IMR-90 (cell line): ENCODE measurements around the gene FKBP7. TPM values are rescaled to one million over a fixed set of nuclear protein-coding genes. Genes with fewer than 3 reads are reported as not detected.

Experiments
- CHD1 ChIP-seq: IDR thresholded peaks from 2 replicates; pipeline ENCODE4 v1.6.1; 2012; ENCODE audit warnings: low read depth, low read length, improper control_type of control experiment
- RFX5 ChIP-seq: IDR thresholded peaks from 2 replicates; pipeline ENCODE4 v1.8.0; 2012; ENCODE audit warnings: low read depth, mild to moderate bottlenecking, low read length, moderate library complexity
- polyA plus RNA-seq, 3 experiments: library from polyadenylated mRNA; depleted of rRNA; stranded (reverse); fragments of >200 nt; gene quantifications; 2 replicates each; pipeline ENCODE4 v1.2.3, GENCODE V29; 2012; ENCODE audit warnings: low replicate concordance in 1 of 3
- total RNA-seq: library from RNA; depleted of rRNA; stranded (reverse); fragments of >200 nt; gene quantifications from 2 replicates; pipeline ENCODE4 v1.2.3, GENCODE V29; 2012
- TF ChIP-seq, protein P1 (sequence below): fragments of 150-350 bp; IDR thresholded peaks from 2 replicates; pipeline ENCODE4 v1.6.1; 2017; ENCODE audit warnings: mild to moderate bottlenecking, antibody characterized with exemption, low read length, low read depth

Gene FKBP7
- total and polyA plus RNA-seq, 2 of the 4 experiments (the other 2 are of a cell fraction): 32.6 to 51.0 TPM

- TF ChIP-seq, protein P1, sequence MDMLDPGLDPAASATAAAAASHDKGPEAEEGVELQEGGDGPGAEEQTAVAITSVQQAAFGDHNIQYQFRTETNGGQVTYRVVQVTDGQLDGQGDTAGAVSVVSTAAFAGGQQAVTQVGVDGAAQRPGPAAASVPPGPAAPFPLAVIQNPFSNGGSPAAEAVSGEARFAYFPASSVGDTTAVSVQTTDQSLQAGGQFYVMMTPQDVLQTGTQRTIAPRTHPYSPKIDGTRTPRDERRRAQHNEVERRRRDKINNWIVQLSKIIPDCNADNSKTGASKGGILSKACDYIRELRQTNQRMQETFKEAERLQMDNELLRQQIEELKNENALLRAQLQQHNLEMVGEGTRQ: no peak
- no peak for TF ChIP-seq RFX5
- 0 out of 2 replicates have a peak, but pooled peaks have one; percentile 53 for TF ChIP-seq CHD1
Observed at GRCh38 chr2:178522950-178523595, 44.7 kb upstream of the FKBP7 start (continued).
